H9 (cell line): Measurements from ENCODE around the gene PPP1R3C. TPM values are rescaled to one million over a fixed set of nuclear protein-coding genes. Genes with fewer than 3 reads are reported as not detected.

Experiments
- DNase-seq: peaks from one replicate; pipeline ENCODE4 v3.0.0-alpha.2; 2017
- H2AFZ ChIP-seq: one replicate; pipeline ENCODE4 v1.6.1; 2013; ENCODE audit warnings: mild to moderate bottlenecking, low read length, control low read depth, moderate library complexity
- H2AK5ac ChIP-seq: 2 replicates; pipeline ENCODE4 v1.6.1; 2013; ENCODE audit warnings: low read length, control low read depth, mixed read lengths; ENCODE audit not compliant: insufficient read length
- H2BK120ac ChIP-seq: one replicate; pipeline ENCODE4 v1.6.1; 2013; ENCODE audit warnings: low read depth, mild to moderate bottlenecking, low read length, control low read depth, inconsistent platforms; ENCODE audit not compliant: poor library complexity, severe bottlenecking
- H2BK12ac ChIP-seq: 2 replicates; pipeline ENCODE4 v1.6.1; 2013; ENCODE audit warnings: low read length, control low read depth, mixed read lengths, low read depth; ENCODE audit not compliant: insufficient read length
- H2BK15ac ChIP-seq: 2 replicates; pipeline ENCODE4 v1.6.1; 2013; ENCODE audit warnings: low read depth, low read length, control low read depth
- H2BK20ac ChIP-seq: one replicate; pipeline ENCODE4 v1.6.1; 2013; ENCODE audit warnings: low read depth, mild to moderate bottlenecking, low read length, control low read depth, inconsistent platforms; ENCODE audit not compliant: poor library complexity, severe bottlenecking
- H2BK5ac ChIP-seq: 2 replicates; pipeline ENCODE4 v1.6.1; 2013; ENCODE audit warnings: low read length, control low read depth, mixed read lengths; ENCODE audit not compliant: insufficient read length
- H3K14ac ChIP-seq: 2 replicates; pipeline ENCODE4 v1.6.1; 2013; ENCODE audit warnings: low read length, control low read depth; ENCODE audit not compliant: insufficient read depth
- H3K18ac ChIP-seq: 2 replicates; pipeline ENCODE4 v1.6.1; 2013; ENCODE audit warnings: low read depth, mild to moderate bottlenecking, mixed read lengths, low read length, control low read depth; ENCODE audit not compliant: insufficient read length
- H3K23ac ChIP-seq: 2 replicates; pipeline ENCODE4 v1.6.1; 2013; ENCODE audit warnings: low read length, control low read depth, mixed read lengths, low read depth; ENCODE audit not compliant: insufficient read length
- H3K23me2 ChIP-seq: 2 replicates; pipeline ENCODE4 v1.6.1; 2013; ENCODE audit warnings: low read depth, mild to moderate bottlenecking, mixed read lengths, low read length, control low read depth; ENCODE audit not compliant: insufficient read length, poor library complexity, severe bottlenecking
- H3K27ac ChIP-seq: 2 replicates; pipeline ENCODE4 v1.5.1; 2013; ENCODE audit warnings: low read length, control low read depth, mixed read lengths, low read depth; ENCODE audit not compliant: insufficient read length
- H3K27me3 ChIP-seq: 2 replicates; pipeline ENCODE4 v1.6.1; 2013; ENCODE audit warnings: low read length, control low read depth, inconsistent platforms; ENCODE audit not compliant: insufficient read depth
- H3K4ac ChIP-seq: 2 replicates; pipeline ENCODE4 v1.6.1; 2013; ENCODE audit warnings: low read depth, mild to moderate bottlenecking, control low read depth, inconsistent platforms, low read length, moderate library complexity
- H3K4me1 ChIP-seq: 2 replicates; pipeline ENCODE4 v1.6.1; 2013; ENCODE audit warnings: low read length, control low read depth, inconsistent platforms; ENCODE audit not compliant: insufficient read depth
- H3K4me2 ChIP-seq: 2 replicates; pipeline ENCODE4 v1.6.1; 2013; ENCODE audit warnings: low read length, control low read depth, mixed read lengths; ENCODE audit not compliant: insufficient read length, insufficient read depth
- H3K56ac ChIP-seq: 2 replicates; pipeline ENCODE4 v1.6.1; 2013; ENCODE audit warnings: low read depth, mild to moderate bottlenecking, mixed read lengths, low read length, control low read depth; ENCODE audit not compliant: insufficient read length
- H3K79me1 ChIP-seq: 2 replicates; pipeline ENCODE4 v1.6.1; 2013; ENCODE audit warnings: low read depth, mild to moderate bottlenecking, moderate library complexity, low read length, control low read depth, inconsistent platforms; ENCODE audit not compliant: insufficient read depth, poor library complexity, severe bottlenecking
- H3K79me2 ChIP-seq: 2 replicates; pipeline ENCODE4 v1.6.1; 2013; ENCODE audit warnings: low read length, control low read depth, inconsistent platforms; ENCODE audit not compliant: insufficient read depth
- H3K9ac ChIP-seq: 2 replicates; pipeline ENCODE4 v1.6.1; 2013; ENCODE audit warnings: low read length, control low read depth, mixed read lengths; ENCODE audit not compliant: insufficient read length; ENCODE audit errors: extremely low read depth
- H3K9me3 ChIP-seq: one replicate; pipeline ENCODE4 v1.6.1; 2013; ENCODE audit warnings: low read depth, low read length, inconsistent platforms; ENCODE audit not compliant: control insufficient read depth
- H3T11ph ChIP-seq: one replicate; pipeline ENCODE4 v1.6.1; 2013; ENCODE audit warnings: mild to moderate bottlenecking, low read length, control low read depth, inconsistent platforms
- H4K20me1 ChIP-seq: one replicate; pipeline ENCODE4 v1.6.1; 2013; ENCODE audit not compliant: control insufficient read depth, insufficient read length, insufficient read depth
- H4K5ac ChIP-seq: 2 replicates; pipeline ENCODE4 v1.6.1; 2013; ENCODE audit warnings: low read depth, mild to moderate bottlenecking, mixed read lengths, low read length, control low read depth; ENCODE audit not compliant: insufficient read length
- H4K8ac ChIP-seq: replicated peaks from 2 replicates; pipeline ENCODE4 v1.6.1; 2013; ENCODE audit warnings: low read length, control low read depth, mixed read lengths, low read depth; ENCODE audit not compliant: insufficient read length
- H4K91ac ChIP-seq: 2 replicates; pipeline ENCODE4 v1.6.1; 2013; ENCODE audit warnings: low read depth, mild to moderate bottlenecking, moderate library complexity, mixed read lengths, low read length, control low read depth; ENCODE audit not compliant: insufficient read length
- H3K27ac Mint-ChIP-seq, 3 experiments: 2 replicates in 2 of 3; 3 replicates in 1 of 3; pipeline ENCODE4 v1.8.0; 2020 to 2021; ENCODE audit warnings: mixed read lengths in 3 of 3, mild to moderate bottlenecking in 1 of 3, moderate library complexity in 1 of 3
- H3K27me3 Mint-ChIP-seq: 2 replicates; pipeline ENCODE4 v1.8.0; 2021; ENCODE audit warnings: low read depth, mild to moderate bottlenecking, moderate library complexity, mixed read lengths
- H3K36me3 Mint-ChIP-seq, 3 experiments: 2 replicates in 2 of 3; 3 replicates in 1 of 3; pipeline ENCODE4 v1.8.0; 2020 to 2021; ENCODE audit warnings: low read depth in 3 of 3, mixed read lengths in 3 of 3; ENCODE audit not compliant: insufficient read depth in 1 of 3
- H3K4me1 Mint-ChIP-seq, 2 experiments: 2 replicates each; pipeline ENCODE4 v1.8.0; 2020; ENCODE audit warnings: mixed read lengths in 2 of 2
- H3K4me3 Mint-ChIP-seq, 2 experiments: 2 replicates in 1 of 2; 3 replicates in 1 of 2; pipeline ENCODE4 v1.8.0; 2020 to 2021; ENCODE audit warnings: mild to moderate bottlenecking in 2 of 2, mixed read lengths in 2 of 2, moderate library complexity in 1 of 2
- H3K9me3 Mint-ChIP-seq, 2 experiments: 2 replicates in 1 of 2; 3 replicates in 1 of 2; pipeline ENCODE4 v1.8.0; 2020; ENCODE audit warnings: mild to moderate bottlenecking in 2 of 2, mixed read lengths in 2 of 2, moderate library complexity in 1 of 2
- CTCF ChIP-seq: fragments of 200-600 bp; sonication (generic); conservative IDR thresholded peaks from 3 replicates; pipeline ENCODE4 v1.8.0; 2021; ENCODE audit warnings: antibody characterized with exemption, mild to moderate bottlenecking
- WGBS: extraction: QIAGEN DNeasy Blood & Tissue Kit; methylation state at CpG from one replicate; pipeline ENCODE4 v1.1.7; 2013; ENCODE audit warnings: missing lambda C conversion rate, low lambda C conversion rate, mixed read lengths; ENCODE audit not compliant: insufficient read length; ENCODE audit errors: extremely low coverage; 5-methylcytosine and 5-hydroxymethylcytosine counted together
- total RNA-seq: library from RNA; stranded (reverse); gene quantifications from 2 replicates; pipeline ENCODE4 v1.2.1, GENCODE V29; 2021

Gene PPP1R3C
- total RNA-seq, 1 experiment from 2014 or later = 1.2 TPM

- Histone ChIP-seq H4K8ac (no peak overlapping the region), H3K27ac (no peak overlapping the region), H3K79me2 (no peaks in the 10 kb centered on the region), H3K79me1 (no peaks in the 10 kb centered on the region), H2BK20ac (no peak overlapping the region), H3K4me1 (no peaks in the 10 kb centered on the region), H3K18ac (no peak overlapping the region), H3K4ac (no peak overlapping the region), H3T11ph (no peak overlapping the region), H4K20me1 (no peaks in the 10 kb centered on the region), H3K4me2 (no peak overlapping the region), H3K23ac (no peak overlapping the region), H4K5ac (no peak overlapping the region), H4K91ac (no peak overlapping the region), H2BK15ac (no peak overlapping the region), H2AFZ (no peak overlapping the region), H3K14ac (no peak overlapping the region), H3K27me3 (peaks cover 6% of the 10 kb centered on the region; the same call in 1 of the 2 replicates), H2BK5ac (no peak overlapping the region), H3K23me2 (peaks cover 6% of the 10 kb centered on the region), H3K56ac (no peak overlapping the region), H2BK12ac (no peak overlapping the region), H2AK5ac (no peak overlapping the region), H3K9me3 (no peaks in the 10 kb centered on the region), H2BK120ac (no peak overlapping the region), H3K9ac (no peak overlapping the region)
- WGBS = no CpG with 5 or more reads among the region's 4 CpGs
- H3K9me3 Mint-ChIP-seq = no peaks in the 10 kb centered on the region
- DNase-seq = no peak
- peaks cover 9 to 17% of the 10 kb centered on the region in 2 experiments for H3K4me1 Mint-ChIP-seq
- TF ChIP-seq CTCF = no peak
- peaks cover 42% of the 10 kb centered on the region for H3K27me3 Mint-ChIP-seq
- no peak overlapping the region for H3K4me3 Mint-ChIP-seq
- H3K27ac Mint-ChIP-seq = no peak overlapping the region
- no peaks in the 10 kb centered on the region for H3K36me3 Mint-ChIP-seq
Measured at GRCh38 chr10:91636892-91637291, 4.0 kb upstream of the PPP1R3C start.
